Astrocyte (in vitro differentiated cells and primary cell): ENCODE measurements around the gene DES. TPM values are rescaled to one million over a fixed set of nuclear protein-coding genes. Genes with fewer than 3 reads are reported as not detected.

Experiments
- DNase-seq: peaks from one replicate; pipeline ENCODE4 v3.0.0-alpha.2; 2010; ENCODE audit warnings: low read depth
- FAIRE-seq: peaks from 2 replicates; lab custom pipeline; 2011; peaks lifted over from hg19 to GRCh38; lab: Jason Lieb, UNC
- H2AFZ ChIP-seq: 2 replicates; pipeline ENCODE4 v1.6.0; 2012; ENCODE audit warnings: low read depth, low read length, inconsistent platforms
- H3K27ac ChIP-seq: 2 replicates; pipeline ENCODE4 v1.5.1; 2011; ENCODE audit warnings: low read depth, low read length, inconsistent platforms
- H3K27me3 ChIP-seq: 2 replicates; pipeline ENCODE4 v1.6.0; 2011; ENCODE audit warnings: low read length, inconsistent platforms; ENCODE audit not compliant: insufficient read depth
- H3K36me3 ChIP-seq: 2 replicates; pipeline ENCODE4 v1.5.1; 2011; ENCODE audit warnings: low read length, inconsistent platforms; ENCODE audit not compliant: insufficient read depth
- H3K4me1 ChIP-seq: 2 replicates; pipeline ENCODE4 v1.5.1; 2011; ENCODE audit warnings: low read length, inconsistent platforms; ENCODE audit not compliant: insufficient read depth
- H3K4me2 ChIP-seq: 2 replicates; pipeline ENCODE4 v1.6.0; 2012; ENCODE audit warnings: low read length, inconsistent platforms
- H3K4me3 ChIP-seq: 2 replicates; pipeline ENCODE4 v1.5.1; 2011; ENCODE audit warnings: low read depth, mild to moderate bottlenecking, low read length, inconsistent platforms; ENCODE audit not compliant: insufficient read depth
- H3K79me2 ChIP-seq: 2 replicates; pipeline ENCODE4 v1.6.0; 2012; ENCODE audit warnings: mild to moderate bottlenecking, low read length, inconsistent platforms; ENCODE audit not compliant: insufficient read depth
- H3K9ac ChIP-seq: 2 replicates; pipeline ENCODE4 v1.6.0; 2012; ENCODE audit warnings: mild to moderate bottlenecking, low read length, inconsistent platforms
- H3K9me3 ChIP-seq: 2 replicates; pipeline ENCODE4 v1.5.1; 2012; ENCODE audit warnings: low read depth, mild to moderate bottlenecking, low read length, inconsistent platforms; ENCODE audit not compliant: insufficient read depth
- H4K20me1 ChIP-seq: 2 replicates; pipeline ENCODE4 v1.6.0; 2012; ENCODE audit warnings: low read length, inconsistent platforms; ENCODE audit not compliant: insufficient read depth
- H3K27ac Mint-ChIP-seq: one replicate; pipeline ENCODE4 v1.8.0; 2021; ENCODE audit warnings: mild to moderate bottlenecking, mixed read lengths; ENCODE audit not compliant: unreplicated experiment
- H3K27me3 Mint-ChIP-seq: one replicate; pipeline ENCODE4 v1.8.0; 2021; ENCODE audit warnings: low read depth, mixed read lengths; ENCODE audit not compliant: unreplicated experiment
- H3K36me3 Mint-ChIP-seq: one replicate; pipeline ENCODE4 v1.8.0; 2021; ENCODE audit warnings: low read depth, mixed read lengths; ENCODE audit not compliant: unreplicated experiment
- H3K4me1 Mint-ChIP-seq: one replicate; pipeline ENCODE4 v1.8.0; 2021; ENCODE audit warnings: low read depth, mixed read lengths; ENCODE audit not compliant: unreplicated experiment
- H3K4me3 Mint-ChIP-seq: one replicate; pipeline ENCODE4 v1.8.0; 2021; ENCODE audit warnings: mild to moderate bottlenecking, moderate library complexity, mixed read lengths; ENCODE audit not compliant: unreplicated experiment
- H3K9me3 Mint-ChIP-seq: one replicate; pipeline ENCODE4 v1.8.0; 2021; ENCODE audit warnings: mild to moderate bottlenecking, mixed read lengths; ENCODE audit not compliant: unreplicated experiment
- CTCF ChIP-seq: IDR thresholded peaks from 2 replicates; pipeline ENCODE4 v1.5.1; 2011; ENCODE audit warnings: low read depth, mild to moderate bottlenecking, inconsistent platforms, low read length, moderate library complexity; ENCODE audit not compliant: insufficient read depth
- EZH2 ChIP-seq: IDR thresholded peaks from 2 replicates; pipeline ENCODE4 v1.6.1; 2012; ENCODE audit warnings: mild to moderate bottlenecking, low read length, inconsistent platforms; ENCODE audit not compliant: insufficient read depth
- total RNA-seq: library from RNA; stranded (reverse); gene quantifications from 2 replicates; pipeline ENCODE4 v1.2.1, GENCODE V29; 2021

The DES gene
- total RNA-seq, 1 donor from 2014 or later, result 5.4 TPM

GRCh38 chr2:219468410-219469185, 50.4 kb downstream of the DES start:
- H4K20me1 ChIP-seq, result no peaks in the 10 kb centered on the region
- H3K79me2 ChIP-seq, result no peaks in the 10 kb centered on the region
- Mint-ChIP-seq H3K27ac (no peak overlapping the region), H3K27me3 (peaks cover 5% of the 10 kb centered on the region), H3K4me1 (peaks cover 12% of the 10 kb centered on the region), H3K36me3 (peaks cover 29% of the 10 kb centered on the region), H3K9me3 (no peaks in the 10 kb centered on the region), H3K4me3 (no peak overlapping the region)
- no peak overlapping the region for H3K4me3 ChIP-seq
- H3K9me3 ChIP-seq, result no peaks in the 10 kb centered on the region
- no peak overlapping the region for H2AFZ ChIP-seq
- H3K36me3 ChIP-seq, result peaks cover 7% of the 10 kb centered on the region
- peaks cover 14% of the 10 kb centered on the region for H3K4me1 ChIP-seq
- H3K27me3 ChIP-seq, result no peaks in the 10 kb centered on the region
- H3K4me2 ChIP-seq, result no peak overlapping the region
- peak overlapping the region; percentile 13 for H3K27ac ChIP-seq
- no peak for FAIRE-seq
- TF ChIP-seq CTCF (no peak), EZH2 (no peak)
- DNase-seq, result no peak
- peak overlapping the region; percentile 24 for H3K9ac ChIP-seq

DNA sequence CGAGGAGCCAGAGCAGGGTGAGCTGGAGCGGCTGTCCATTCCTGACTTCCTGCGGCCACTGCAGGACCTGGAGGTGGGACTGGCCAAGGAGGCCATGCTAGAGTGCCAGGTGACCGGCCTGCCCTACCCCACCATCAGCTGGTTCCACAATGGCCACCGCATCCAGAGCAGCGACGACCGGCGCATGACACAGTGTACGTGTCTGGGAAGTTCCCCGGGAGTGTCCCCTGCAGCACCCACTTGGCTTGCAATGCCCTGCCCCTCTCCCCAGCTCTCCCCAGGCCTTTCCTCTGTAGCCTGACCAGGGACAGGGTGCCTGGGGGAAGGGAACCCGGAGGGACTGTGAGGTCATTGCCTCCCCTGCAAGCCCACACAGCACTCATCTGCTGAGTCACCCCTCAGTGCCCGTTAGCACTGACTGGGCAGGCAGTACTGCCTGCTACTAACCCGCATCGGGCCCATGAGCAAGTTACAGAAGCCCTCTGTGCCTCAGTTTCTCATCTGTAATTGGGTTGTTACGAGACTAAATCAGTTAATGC, 51.1 kb downstream of the DES start:
- no peak overlapping the region for H3K4me3 ChIP-seq
- Mint-ChIP-seq H3K4me3 (peak overlapping the region; percentile 34), H3K4me1 (peaks cover 12% of the 10 kb centered on the region), H3K27me3 (peaks cover 7% of the 10 kb centered on the region), H3K27ac (no peak overlapping the region), H3K9me3 (no peaks in the 10 kb centered on the region), H3K36me3 (peaks cover 29% of the 10 kb centered on the region)
- H3K9ac ChIP-seq, result peak overlapping the region; percentile 24
- no peak overlapping the region for H3K4me2 ChIP-seq
- DNase-seq (peak; percentile 72), FAIRE-seq (no peak)
- peaks cover 14% of the 10 kb centered on the region for H3K4me1 ChIP-seq
- peak overlapping the region; percentile 13 for H3K27ac ChIP-seq
- H3K9me3 ChIP-seq, result no peaks in the 10 kb centered on the region
- H2AFZ ChIP-seq, result no peak overlapping the region
- H3K79me2 ChIP-seq, result no peaks in the 10 kb centered on the region
- no peaks in the 10 kb centered on the region for H3K27me3 ChIP-seq
- no peaks in the 10 kb centered on the region for H4K20me1 ChIP-seq
- no peak for TF ChIP-seq CTCF
- TF ChIP-seq EZH2, result no peak
- H3K36me3 ChIP-seq, result peaks cover 8% of the 10 kb centered on the region

DNA sequence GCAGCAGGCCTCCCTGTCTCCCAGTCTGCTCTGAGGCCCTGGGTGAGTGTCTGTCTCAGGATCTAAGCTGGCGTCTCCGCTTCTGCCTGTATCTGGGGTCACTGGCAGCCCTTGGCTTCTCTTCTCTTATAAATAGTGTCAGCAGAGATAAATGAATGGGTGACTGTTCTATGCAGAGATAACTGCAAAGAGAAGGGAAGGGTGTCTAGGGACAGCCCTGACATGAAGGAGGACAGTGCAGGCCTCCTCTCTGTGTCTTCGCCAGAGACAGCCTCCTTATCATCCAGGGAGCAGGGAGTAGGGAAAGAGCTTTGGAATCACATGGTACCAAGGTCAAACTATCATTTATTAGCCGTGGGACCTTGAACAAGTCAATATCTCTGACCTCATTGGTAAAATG, 52.3 kb downstream of the DES start:
- H3K4me1 Mint-ChIP-seq, result peaks cover 12% of the 10 kb centered on the region
- Histone ChIP-seq H2AFZ (no peak overlapping the region), H3K4me2 (no peak overlapping the region), H3K27me3 (no peaks in the 10 kb centered on the region), H3K4me1 (peaks cover 16% of the 10 kb centered on the region), H4K20me1 (no peaks in the 10 kb centered on the region), H3K36me3 (peaks cover 9% of the 10 kb centered on the region), H3K4me3 (no peak overlapping the region), H3K79me2 (no peaks in the 10 kb centered on the region), H3K9ac (no peak overlapping the region), H3K9me3 (no peaks in the 10 kb centered on the region), H3K27ac (no peak overlapping the region)
- peaks cover 22% of the 10 kb centered on the region for H3K36me3 Mint-ChIP-seq
- no peak for FAIRE-seq
- no peak for TF ChIP-seq CTCF
- no peak for TF ChIP-seq EZH2
- DNase-seq, result no peak
- H3K9me3 Mint-ChIP-seq, result no peaks in the 10 kb centered on the region
- peaks cover 7% of the 10 kb centered on the region for H3K27me3 Mint-ChIP-seq
- H3K27ac Mint-ChIP-seq, result peak overlapping the region; percentile 34
- H3K4me3 Mint-ChIP-seq, result no peak overlapping the region
